ENCODE data around the gene HAUS3. TPM values are rescaled to one million over a fixed set of nuclear protein-coding genes. Genes with fewer than 3 reads are reported as not detected.

HAUS3 gene
- total RNA-seq, 1 experiment from 2014 or later: 18.0 TPM

- H3K4me1 Mint-ChIP-seq: no peaks in the 10 kb centered on the region
- no peak overlapping the region for H2AFZ ChIP-seq (ENCODE audit: low read length)
- H3K9ac ChIP-seq (ENCODE audit: extremely low read depth, insufficient read length, low read length): no peak overlapping the region
- no peaks in the 10 kb centered on the region for H3K4me1 ChIP-seq (ENCODE audit: insufficient read depth, low read length)
- WGBS (ENCODE audit: extremely low coverage, insufficient read length, low lambda C conversion rate): no CpG with 5 or more reads among the region's 18 CpGs
- H2BK15ac ChIP-seq (ENCODE audit: low read depth, low read length): no peak overlapping the region
- no peaks in the 10 kb centered on the region for H3K27me3 Mint-ChIP-seq (ENCODE audit: low read depth)
- no peaks in the 10 kb centered on the region for H3K9me3 Mint-ChIP-seq
- TF ChIP-seq, protein P1, sequence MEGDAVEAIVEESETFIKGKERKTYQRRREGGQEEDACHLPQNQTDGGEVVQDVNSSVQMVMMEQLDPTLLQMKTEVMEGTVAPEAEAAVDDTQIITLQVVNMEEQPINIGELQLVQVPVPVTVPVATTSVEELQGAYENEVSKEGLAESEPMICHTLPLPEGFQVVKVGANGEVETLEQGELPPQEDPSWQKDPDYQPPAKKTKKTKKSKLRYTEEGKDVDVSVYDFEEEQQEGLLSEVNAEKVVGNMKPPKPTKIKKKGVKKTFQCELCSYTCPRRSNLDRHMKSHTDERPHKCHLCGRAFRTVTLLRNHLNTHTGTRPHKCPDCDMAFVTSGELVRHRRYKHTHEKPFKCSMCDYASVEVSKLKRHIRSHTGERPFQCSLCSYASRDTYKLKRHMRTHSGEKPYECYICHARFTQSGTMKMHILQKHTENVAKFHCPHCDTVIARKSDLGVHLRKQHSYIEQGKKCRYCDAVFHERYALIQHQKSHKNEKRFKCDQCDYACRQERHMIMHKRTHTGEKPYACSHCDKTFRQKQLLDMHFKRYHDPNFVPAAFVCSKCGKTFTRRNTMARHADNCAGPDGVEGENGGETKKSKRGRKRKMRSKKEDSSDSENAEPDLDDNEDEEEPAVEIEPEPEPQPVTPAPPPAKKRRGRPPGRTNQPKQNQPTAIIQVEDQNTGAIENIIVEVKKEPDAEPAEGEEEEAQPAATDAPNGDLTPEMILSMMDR (conservative IDR thresholded peaks at IDR 0.05): no peak
- H2BK20ac ChIP-seq (ENCODE audit: low read depth, low read length, poor library complexity, severe bottlenecking): no peak overlapping the region
- H3K4me3 Mint-ChIP-seq: no peak overlapping the region
- no peak overlapping the region for H3K18ac ChIP-seq (ENCODE audit: insufficient read length, low read depth, low read length)
- no peaks in the 10 kb centered on the region for H3K27me3 ChIP-seq (ENCODE audit: insufficient read depth, low read length)
- H3K36me3 Mint-ChIP-seq (ENCODE audit: insufficient read depth in 1 of 3, low read depth in 3 of 3): peaks cover 5 to 18% (median 12%) of the 10 kb centered on the region in 3 experiments; a peak in 4 of 7 replicates
- H3K56ac ChIP-seq (ENCODE audit: insufficient read length, low read depth, low read length): no peak overlapping the region
- no peaks in the 10 kb centered on the region for H3K79me1 ChIP-seq (ENCODE audit: insufficient read depth, low read depth, low read length, poor library complexity, severe bottlenecking)
- H2AK5ac ChIP-seq (ENCODE audit: insufficient read length, low read length): no peak overlapping the region
- no peak overlapping the region for H2BK120ac ChIP-seq (ENCODE audit: low read depth, low read length, poor library complexity, severe bottlenecking)
- no peak overlapping the region for H3K4ac ChIP-seq (ENCODE audit: low read depth, low read length)
- H4K5ac ChIP-seq (ENCODE audit: insufficient read length, low read depth, low read length): no peak overlapping the region
- peaks cover 2% of the 10 kb centered on the region for H4K20me1 ChIP-seq (ENCODE audit: control insufficient read depth, insufficient read depth, insufficient read length)
- no peak overlapping the region; a peak in 1 of 7 replicates for H3K27ac Mint-ChIP-seq
- H3K79me2 ChIP-seq (ENCODE audit: insufficient read depth, low read length): no peaks in the 10 kb centered on the region
- H3K4me2 ChIP-seq (ENCODE audit: insufficient read depth, insufficient read length, low read length): no peak overlapping the region
- no peaks in the 10 kb centered on the region for H3K9me3 ChIP-seq (ENCODE audit: control insufficient read depth, low read depth, low read length)
- H3K14ac ChIP-seq (ENCODE audit: insufficient read depth, low read length): no peak overlapping the region
- H3K23ac ChIP-seq (ENCODE audit: insufficient read length, low read depth, low read length): no peak overlapping the region
- H3K27ac ChIP-seq (ENCODE audit: insufficient read length, low read depth, low read length): no peak overlapping the region
- H3K23me2 ChIP-seq (ENCODE audit: insufficient read length, low read depth, low read length, poor library complexity, severe bottlenecking): peaks cover 4% of the 10 kb centered on the region
- no peak overlapping the region for H2BK5ac ChIP-seq (ENCODE audit: insufficient read length, low read length)
- H4K8ac ChIP-seq (replicated peaks; ENCODE audit: insufficient read length, low read depth, low read length): no peak overlapping the region
- DNase-seq: peak; percentile 33
- H4K91ac ChIP-seq (ENCODE audit: insufficient read length, low read depth, low read length): no peak overlapping the region
- H3T11ph ChIP-seq (ENCODE audit: low read length): no peak overlapping the region
- H2BK12ac ChIP-seq (ENCODE audit: insufficient read length, low read depth, low read length): no peak overlapping the region
Measured at GRCh38 chr4:2255501-2256155, 13.7 kb upstream of the HAUS3 start.
